Activated CD4-positive, alpha-beta T cell treated with anti-CD3 and anti-CD28 coated beads, Interleukin-2, amount 50 U/mL, for 1 hour (primary cell): Measurements from ENCODE around the gene SRSF10.
"Not testable (repeated sequence)": the region's sequence is repeated elsewhere in the genome, so short reads cannot be mapped to it uniquely, and the experiment has no call there.

Experiments used
- DNase-seq: peaks from one replicate; pipeline ENCODE4 v3.0.0-alpha.2; 2020

Gene SRSF10

DNA sequence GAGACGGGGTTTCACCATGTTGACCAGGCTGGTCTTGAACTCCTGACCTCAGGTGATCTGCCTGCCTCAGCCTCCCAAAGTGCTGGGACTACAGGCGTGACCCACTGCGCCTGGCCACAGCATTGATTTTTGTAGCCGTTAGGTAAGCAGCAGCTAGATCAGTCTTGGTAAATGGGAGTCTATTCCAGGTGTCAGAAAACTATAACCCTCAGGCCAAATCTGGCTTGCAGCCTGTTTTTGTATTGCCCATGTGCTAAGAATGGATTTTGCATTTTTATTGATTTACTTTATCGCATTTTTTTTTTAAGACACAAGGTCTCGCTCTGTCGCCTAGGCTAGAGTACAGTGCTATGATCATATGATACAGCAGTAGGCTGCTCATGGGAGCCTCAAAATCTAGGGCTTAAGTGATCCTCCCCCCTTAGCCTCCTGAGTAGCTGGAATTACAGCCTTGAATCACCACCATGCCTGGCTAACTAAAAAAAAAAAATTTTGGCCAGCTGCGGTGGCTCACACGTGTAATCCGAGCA, 16.6 kb upstream of the SRSF10 start:
- DNase-seq: no peak

DNA sequence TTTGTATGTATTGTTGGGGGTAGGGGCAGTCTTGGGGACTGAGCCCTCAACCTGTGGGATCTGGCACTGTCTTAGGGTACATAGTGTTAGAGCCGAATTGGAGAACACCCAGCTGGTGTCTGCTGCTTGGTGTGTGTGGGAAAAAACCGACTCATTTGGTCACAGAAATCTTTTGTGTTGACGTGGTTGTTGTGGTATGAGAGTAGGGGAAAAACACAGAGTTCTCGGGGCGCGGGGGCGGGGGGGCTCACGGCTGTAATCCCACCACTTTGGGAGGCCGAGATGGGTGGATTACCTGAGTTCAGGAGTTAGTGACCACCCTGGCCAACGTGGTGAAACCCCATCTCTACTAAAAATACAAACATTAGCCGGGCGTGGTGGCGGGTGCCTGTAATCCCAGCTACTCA, 15.3 kb upstream of the SRSF10 start:
- DNase-seq: no peak

DNA sequence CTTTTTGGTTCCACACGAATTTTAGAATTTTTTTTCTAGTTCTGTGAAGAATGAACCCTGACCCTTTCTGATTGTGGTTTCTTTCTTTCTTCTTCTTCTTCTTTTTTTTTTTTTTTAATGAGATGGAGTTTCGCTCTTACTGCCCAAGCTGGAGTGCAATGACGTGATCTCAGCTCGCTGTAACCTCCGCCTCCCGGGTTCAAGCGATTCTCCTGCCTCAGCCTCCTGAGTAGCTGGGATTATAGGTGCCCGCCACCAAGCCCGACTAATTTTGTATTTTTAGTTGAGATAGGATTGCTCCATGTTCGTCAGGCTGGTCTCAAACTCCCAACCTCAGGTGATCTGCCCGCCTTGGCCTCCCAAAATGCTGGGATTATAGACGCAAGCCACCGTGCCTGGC, 11.9 kb upstream of the SRSF10 start:
- DNase-seq: not testable (repeated sequence)

DNA sequence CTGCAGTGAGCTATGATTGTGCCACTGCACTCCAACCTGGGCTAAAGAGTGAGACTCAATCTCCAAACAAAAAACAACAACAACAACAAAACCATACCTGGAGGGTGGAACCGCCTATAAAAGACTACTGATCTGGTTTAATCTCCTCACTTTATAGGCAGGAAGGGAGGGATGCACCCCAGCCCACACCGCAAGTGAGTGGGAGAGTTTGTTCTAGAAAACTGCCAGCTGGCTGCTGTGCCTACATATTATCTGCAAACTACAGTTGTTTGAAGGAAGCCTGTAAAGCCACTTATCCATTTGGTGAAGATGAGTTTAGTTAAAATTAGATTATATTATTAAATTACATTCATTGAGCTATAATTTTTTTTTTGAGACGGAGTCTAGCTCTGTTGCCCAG, 9.1 kb upstream of the SRSF10 start:
- no peak for DNase-seq

DNA sequence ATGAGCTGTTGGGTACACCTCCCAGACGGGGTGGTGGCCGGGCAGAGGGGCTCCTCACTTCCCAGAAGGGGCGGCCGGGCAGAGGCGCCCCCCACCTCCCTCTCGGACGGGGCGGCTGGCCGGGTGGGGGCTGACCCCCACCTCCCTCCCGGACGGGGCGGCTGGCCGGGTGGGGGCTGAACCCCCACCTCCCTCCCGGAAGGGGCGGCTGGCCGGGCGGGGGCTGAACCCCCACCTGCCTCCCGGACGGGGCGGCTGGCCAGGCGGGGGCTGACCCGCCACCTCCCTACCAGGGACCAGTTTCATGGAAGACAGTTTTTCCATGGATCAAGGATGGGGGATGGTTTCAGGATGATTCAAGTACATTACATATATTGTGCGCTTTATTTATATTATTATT, 6.9 kb upstream of the SRSF10 start:
- DNase-seq: not testable (repeated sequence)

DNA sequence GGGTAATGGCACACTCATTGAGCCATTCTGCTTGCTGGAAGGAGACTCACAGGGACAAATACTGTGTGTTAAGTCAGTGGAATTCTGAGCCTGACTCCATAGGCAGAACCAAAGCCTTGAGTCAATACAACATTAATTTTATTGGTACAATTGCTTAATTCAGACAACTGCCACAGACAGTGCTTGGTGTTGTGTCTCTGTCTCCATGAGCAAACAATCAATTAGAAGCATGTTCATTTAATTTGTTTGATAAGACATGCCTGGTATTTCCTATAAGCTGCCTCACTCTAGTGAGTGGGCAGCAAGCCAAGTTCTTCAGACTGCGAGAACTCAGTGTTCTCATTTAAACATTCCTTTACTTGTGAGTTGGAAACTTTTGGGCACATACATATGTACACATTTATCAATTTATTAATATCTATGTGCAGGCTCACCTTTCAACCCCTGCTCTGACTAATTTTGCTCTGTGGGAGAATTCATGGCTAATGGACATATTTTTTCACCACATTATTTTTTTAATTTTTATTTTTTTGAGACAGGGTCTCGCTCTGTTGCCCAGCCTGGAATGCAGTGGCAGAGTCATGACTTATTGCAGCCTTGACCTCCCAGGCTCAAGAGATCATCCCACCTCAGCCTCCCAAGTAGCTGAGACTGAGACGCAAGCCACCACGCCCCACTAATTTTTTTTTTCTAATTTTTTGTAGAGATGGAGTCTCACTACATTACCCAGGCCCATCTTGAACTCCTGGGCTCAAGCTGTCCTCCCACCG, 4.5 kb upstream of the SRSF10 start:
- DNase-seq: no peak

DNA sequence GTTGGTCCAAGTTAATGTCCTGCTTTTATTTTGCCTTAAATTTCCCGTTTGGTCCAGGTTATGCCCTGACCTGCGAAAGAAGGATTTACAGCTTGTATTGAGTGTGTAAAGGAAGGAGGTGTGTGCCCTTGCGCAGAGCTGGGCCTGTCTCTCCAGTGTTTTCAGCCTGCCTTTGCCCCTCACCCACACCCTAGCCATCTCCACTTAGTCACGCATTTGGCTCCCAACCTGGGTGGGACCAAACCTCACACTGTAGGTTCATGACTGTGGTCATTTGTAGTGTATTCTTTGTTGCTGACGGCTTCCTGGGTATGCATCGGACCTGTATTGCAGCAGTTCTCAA, 572 bp upstream of the SRSF10 start:
- peak; percentile 51 for DNase-seq

DNA sequence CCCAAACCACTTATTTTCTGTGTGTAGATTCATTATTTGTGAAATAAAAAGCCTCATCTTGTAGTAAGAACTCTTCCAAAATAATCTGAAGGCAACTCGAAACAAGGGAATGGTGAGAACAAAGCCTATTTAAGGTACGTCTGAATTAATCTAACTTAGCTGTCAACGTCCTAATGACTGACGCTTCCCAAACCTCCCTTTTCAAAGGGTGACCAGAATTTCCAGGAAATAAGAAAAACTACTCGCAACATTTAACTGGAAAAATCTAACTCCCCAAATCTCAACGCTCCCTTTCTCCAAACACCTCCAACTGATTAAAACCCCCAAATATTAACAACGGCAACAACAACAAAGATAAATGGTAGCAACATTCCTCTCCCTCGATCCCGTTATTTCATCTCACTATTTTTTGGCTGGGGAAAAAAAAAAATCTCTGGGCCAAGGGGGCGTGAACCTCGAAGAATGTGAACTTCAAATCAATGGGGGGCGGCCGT, 693 bp downstream of the SRSF10 start:
- DNase-seq: no peak

DNA sequence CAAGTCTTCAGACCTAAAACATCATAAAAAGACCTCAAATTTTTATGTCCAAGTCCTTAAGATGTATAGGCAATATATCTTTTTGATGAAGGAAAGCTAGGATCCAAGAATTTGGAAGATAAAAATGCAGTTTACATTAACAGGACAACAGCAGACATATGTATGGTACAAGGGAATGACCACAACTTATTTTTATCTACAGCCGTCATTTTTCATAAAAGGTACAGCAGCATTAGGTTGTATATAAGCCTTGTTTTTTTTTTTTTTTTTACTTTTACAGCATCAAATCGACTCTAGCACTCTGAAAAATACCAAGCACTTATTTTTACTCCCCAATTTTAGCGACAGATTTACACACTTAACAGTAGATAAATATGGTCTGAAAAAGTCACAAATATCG, 1.3 kb downstream of the SRSF10 start:
- DNase-seq: no peak

DNA sequence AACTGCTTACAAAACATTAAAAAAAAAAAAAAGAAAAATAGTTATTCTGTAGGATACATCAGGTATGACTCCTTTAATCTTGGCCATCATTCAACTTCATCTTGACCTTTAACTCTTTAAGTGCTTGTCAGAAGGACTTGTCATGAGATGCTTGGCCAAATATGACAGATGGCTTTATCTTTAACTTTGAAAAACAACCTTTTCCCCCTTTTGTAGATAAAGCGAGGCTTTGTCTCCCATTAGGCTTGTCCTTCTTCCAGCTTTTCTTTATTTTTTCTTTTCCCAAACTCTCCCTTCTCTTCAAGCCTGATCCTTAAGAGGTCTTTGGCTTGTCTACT, 2.3 kb downstream of the SRSF10 start:
- no peak for DNase-seq

DNA sequence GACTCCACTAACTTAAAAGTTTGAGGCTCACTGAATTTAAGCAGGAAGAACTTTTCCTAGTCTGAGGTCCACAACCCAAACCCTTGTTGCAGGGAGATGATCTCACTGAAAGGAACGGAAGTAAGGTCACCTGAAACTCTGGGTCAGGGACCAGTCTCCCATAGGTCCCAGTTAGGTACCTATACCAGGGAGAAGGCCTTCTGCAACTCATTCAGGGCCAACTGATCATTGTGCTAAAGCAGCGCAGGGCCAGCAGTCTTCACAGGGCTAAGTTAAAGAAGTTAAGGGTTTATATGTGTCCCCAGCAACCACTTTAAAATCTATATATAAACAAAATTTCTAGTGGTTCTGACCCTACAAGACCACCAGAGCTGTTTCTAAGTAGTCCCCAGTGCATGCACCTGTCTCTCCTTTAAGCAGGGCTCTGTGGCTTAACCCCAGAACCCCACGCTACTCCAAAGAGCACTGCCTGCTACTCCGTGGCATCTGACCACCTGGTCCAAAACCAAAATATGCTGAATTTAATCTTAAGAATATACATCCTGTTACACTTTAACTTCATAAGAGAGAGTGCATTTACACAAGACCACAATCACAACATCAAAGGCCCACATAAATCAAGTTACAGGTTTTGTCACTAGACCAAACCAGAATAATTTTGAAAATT, 2.8 kb downstream of the SRSF10 start:
- DNase-seq: no peak

DNA sequence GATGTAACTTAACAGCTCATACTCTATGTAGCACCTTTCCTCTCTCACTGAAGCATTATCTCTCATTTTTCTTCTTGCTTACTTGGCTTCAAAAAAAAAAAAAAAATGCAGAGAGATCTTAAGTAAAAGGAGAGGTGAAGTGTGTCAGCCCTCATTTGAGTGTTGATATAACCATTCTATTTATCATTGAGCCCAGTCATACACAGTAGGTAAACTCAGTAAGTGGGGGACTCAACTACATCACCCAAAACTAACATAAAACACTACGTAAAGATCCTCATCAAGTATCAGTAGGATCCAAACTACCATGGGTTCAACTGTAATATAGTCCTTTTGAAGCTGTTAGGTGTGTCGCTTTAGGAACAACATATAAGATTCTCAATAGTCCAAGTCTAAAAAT, 12.3 kb downstream of the SRSF10 start:
- DNase-seq: no peak

DNA sequence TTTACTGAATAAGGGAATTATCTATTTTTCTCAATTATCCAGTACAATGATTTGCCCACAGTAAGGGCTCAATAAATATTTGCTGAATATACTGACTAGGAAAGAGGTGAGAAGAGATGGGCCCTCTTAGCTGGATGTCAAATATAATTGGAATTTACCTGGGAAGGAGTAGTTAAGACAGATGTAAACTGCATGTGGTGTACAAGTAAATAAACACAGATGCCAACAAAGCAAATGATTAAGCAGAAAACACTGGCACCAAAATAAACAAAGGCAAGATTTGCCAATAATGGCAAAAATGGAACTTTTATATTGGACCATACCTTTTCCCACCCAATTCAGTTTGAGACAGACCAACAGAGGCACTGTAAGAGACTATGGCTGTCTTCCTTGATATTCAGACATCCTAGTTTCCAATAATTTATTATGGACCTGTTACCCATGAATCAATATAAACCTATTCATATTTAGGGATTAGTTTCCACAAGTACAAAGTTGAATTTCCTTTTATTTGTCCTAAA, 13.1 kb downstream of the SRSF10 start:
- DNase-seq: no peak

DNA sequence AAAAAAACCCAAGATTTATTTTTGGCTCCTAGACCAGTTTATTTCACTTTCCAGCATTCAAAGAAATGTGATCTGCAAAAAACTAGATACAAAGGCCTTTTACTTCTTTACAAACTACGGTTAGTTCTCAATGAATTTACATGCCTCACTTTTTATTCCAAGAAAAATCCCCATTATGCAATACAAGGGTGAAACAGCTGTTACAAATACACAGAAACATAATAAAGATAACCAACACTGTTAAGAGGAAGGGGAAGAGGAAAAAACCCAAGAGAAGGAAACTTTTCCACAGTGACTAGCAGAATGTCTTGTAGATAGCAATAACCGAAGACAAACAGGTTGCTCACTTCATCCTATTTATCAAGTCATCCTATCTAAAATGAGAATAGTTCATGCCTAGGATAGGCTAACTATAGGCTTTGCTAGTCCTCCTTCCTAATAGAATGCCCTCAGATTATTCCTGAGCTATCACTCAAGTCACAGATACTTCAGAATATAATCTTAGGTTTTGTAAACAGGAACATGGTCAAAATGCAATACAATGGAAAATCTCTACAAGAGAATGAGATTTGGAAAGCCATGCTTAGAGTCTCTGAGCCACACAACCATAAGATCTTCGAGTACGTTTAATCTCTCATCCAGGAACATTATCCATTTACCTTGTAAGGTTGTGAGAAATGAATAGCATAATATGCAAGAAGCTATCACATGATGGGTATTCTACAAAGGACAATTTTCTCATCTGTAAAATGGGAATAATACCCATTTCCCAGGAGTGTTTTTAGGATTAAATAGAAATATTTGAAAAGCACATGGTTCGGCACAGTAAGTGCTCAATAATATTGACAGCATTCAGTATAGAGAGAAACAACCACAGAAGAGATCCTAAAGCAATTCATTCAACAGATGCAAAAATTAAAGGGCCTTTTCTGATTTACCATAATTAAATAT, 15.1 kb downstream of the SRSF10 start:
- DNase-seq: no peak

DNA sequence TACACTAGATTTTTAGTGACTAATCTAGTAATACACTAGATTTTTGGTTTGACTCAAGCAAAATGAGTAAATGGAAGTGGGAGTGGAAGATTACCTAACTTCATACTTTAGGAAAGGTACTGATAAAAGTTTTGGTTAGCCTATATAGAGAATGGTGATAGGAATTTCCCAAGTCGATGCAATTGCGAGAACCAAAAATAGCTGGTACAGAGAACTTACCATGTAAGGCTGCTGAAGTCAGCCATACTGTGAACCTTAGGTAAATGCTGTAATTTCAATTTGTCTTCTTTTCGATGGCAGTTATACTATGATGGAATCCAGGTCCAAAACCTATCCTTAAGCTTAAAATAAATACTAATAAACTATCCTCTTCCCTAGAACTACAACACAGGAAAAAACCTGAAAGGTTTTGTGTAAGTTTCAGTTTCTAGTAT, 15.9 kb downstream of the SRSF10 start:
- no peak for DNase-seq

DNA sequence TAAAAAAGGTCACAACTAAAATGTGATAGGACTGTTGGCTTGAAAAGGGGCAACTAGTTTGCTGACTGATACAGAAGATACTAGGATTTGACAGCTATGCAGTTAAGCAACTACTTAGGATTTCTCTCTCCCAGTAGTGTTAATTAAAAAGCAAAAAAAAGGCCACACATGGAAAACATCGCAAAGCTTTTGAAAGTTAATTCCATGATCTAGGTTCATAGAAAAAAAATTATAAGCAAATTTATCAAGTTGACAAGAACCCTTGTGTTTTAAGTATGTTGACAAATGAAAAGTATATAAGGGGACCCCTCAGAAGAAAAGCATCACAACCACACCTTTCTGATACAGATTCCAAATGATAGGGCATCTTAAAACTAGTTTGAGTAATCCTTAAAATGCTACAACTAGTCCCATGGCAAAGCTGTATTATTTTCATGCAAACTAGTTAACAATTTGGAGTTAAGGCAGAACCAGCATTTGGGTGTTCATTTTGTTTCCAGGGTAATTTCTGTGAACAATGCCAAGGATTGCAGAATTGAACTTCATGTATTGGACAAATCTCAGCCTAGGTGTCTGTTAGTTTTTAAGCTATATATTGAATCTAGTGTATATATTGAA, 16.4 kb downstream of the SRSF10 start:
- DNase-seq: no peak

DNA sequence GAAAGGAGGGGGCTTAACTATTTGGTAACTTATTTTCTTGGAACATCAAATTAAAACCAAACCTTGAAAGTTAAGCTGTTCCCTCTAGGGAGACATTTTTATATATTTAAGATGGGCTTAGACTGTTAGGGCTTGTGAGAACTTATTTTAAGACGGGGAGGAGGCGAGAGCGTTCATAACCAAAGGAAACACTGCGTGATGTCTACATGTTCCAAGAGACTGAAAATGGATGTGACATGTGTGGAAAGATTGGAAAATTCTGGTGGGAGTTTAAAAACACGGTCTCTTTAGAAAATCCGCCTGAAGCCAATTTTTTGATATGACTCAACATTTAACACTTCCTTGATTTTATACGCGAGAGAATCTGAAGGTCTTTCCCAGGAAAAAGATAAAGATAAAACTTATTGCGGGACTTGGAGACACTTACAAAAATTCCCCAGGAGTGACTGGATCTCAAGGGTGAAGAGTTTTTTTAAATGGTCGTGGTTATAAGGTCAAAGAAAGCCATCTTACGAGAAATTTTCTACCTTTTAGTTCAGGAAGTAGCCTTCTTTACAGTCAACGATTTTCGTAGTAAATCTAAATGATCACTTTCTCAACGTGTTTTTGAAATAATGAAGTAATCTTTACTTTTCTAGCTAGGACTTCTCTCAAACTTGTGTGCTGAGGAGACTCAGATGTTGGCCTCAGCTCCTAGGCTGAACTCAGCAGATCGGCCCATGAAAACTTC, 19.7 kb downstream of the SRSF10 start:
- no peak for DNase-seq

DNA sequence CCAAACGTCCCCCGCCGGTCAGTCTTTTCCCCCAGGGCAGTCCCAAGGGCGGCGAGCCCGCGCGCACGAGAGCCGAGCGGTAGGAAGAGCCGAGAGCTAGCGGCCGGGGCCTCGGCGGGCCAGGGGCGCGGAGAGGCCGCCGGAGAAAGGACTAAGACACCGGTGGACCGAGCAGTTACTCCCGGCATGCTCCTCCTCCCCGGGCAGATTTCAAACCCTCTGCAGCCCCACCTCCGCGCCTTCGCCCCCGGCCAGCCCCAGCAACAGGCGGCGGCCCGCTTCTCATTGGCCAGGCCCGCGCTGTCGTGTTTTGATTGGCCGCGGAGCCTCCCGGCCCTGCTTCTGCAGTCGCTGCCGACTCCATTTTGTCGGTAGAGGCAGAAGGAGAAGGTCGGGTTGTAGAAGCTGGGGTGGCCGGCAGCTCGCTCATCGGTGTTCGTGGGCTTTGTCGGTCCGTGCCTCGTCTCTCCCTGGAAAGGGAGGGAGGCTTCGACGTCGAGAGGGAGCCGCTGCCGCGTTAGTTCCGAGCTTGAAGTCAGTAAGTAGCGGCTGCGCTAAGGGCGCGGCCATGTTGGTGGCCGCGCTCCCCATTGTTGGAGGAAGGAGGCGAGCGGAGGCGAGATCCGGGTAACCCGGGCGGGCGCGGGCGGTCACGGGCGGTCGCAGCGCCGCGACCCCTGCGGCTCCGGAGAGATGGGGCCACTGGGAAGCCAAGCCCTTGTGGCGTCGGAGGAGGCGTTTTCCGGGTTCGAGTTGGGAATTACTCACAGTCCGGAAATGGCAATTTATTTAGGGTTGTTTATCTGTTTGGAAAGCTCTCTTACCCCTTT, 20.5 kb downstream of the SRSF10 start, which contains the start of gene PNRC2:
Gene PNRC2, plus strand, starts transcription at position 368 of the 830 bp plus-strand sequence. CDS start 1,630 bp downstream, outside the sequence.
- peak; percentile 96 for DNase-seq

DNA sequence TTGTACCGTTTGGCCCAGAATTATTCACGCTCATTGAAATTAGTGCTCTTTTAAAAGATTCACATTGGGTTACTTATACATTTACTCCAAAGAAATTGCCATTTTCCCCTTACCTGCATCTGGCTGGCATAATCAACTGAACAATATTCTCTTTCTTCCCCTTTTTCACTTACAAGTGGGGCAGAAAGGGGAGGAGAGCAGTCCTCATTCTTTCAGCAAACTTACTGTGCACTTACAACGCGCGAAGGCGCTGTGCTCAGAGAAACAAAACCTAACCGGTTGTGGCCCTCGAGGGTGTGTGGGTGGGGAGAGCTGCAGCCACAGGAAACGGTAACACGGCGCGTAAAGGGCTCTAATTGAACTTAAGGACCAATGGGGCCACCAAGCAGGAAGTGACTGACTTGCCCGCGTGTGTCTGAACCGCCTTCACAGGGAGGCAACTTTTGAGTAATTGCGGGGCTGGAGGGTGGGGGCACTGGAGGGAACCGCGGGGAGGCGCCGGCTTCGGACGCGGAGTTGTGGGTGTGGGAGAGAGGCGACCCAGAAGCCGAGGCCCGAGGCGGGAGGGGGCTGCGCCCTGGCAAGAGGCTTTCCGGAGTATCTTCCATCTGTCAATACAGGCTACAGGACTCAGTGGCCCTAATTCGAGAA, 21.2 kb downstream of the SRSF10 start:
- peak; percentile 85 for DNase-seq
